Measurements from ENCODE around the gene C2orf49. TPM values are rescaled to one million over a fixed set of nuclear protein-coding genes. Genes with fewer than 3 reads are reported as not detected.
A peak's percentile ranks its signal among the peaks of the same experiment; 100 is the strongest.

C2orf49 gene
- total RNA-seq, 1 experiment from 2014 or later = 18.1 TPM

DNA sequence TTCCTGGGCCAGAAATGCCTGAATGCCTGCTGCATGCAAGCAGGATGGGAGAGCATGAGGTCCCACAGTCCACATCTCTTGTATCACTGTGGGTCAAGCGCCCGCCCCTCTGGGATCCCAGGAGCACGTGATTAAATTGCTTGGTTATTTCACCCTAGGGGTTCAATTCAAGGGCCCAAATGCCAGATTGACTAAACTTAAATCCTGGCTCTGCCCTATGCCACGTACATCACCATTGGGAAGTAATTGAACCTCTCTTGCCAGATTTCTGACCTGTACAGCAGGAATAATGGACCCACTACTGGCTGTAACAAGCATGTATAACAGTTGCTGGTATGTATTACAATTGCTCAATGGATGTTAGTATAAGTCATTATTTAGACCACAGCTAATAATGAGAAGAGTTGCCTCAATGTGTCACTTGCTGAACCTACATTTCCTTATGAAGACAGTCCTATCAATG, 41.6 kb downstream of the C2orf49 start:
- H3K27ac Mint-ChIP-seq (ENCODE audit: unreplicated experiment) = no peak overlapping the region
- H3K9me3 Mint-ChIP-seq (ENCODE audit: low read depth, unreplicated experiment) = peaks cover 3% of the 10 kb centered on the region
- H3K36me3 Mint-ChIP-seq (ENCODE audit: insufficient read depth, unreplicated experiment) = peaks cover 85% of the 10 kb centered on the region
- H3K4me3 Mint-ChIP-seq (ENCODE audit: low read depth, unreplicated experiment) = no peak overlapping the region
- TF ChIP-seq, protein P1, sequence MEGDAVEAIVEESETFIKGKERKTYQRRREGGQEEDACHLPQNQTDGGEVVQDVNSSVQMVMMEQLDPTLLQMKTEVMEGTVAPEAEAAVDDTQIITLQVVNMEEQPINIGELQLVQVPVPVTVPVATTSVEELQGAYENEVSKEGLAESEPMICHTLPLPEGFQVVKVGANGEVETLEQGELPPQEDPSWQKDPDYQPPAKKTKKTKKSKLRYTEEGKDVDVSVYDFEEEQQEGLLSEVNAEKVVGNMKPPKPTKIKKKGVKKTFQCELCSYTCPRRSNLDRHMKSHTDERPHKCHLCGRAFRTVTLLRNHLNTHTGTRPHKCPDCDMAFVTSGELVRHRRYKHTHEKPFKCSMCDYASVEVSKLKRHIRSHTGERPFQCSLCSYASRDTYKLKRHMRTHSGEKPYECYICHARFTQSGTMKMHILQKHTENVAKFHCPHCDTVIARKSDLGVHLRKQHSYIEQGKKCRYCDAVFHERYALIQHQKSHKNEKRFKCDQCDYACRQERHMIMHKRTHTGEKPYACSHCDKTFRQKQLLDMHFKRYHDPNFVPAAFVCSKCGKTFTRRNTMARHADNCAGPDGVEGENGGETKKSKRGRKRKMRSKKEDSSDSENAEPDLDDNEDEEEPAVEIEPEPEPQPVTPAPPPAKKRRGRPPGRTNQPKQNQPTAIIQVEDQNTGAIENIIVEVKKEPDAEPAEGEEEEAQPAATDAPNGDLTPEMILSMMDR (IDR thresholded peaks at IDR 0.05; ENCODE audit: unreplicated experiment) = no peak
- intact Hi-C loops (cut with micrococcal nuclease; ENCODE audit: unreplicated experiment) = loop anchor here (2.0 kb wide), 1 partner anchor 18 kb away; no protein-coding TSS in a partner anchor
- DNase-seq = no peak
- BruUV-seq (replicated peaks) = no TSS peak
- H3K4me1 Mint-ChIP-seq (ENCODE audit: low read depth, unreplicated experiment) = peaks cover 50% of the 10 kb centered on the region
- H3K27me3 Mint-ChIP-seq (ENCODE audit: unreplicated experiment) = no peaks in the 10 kb centered on the region
- CTCF ChIA-PET = interaction anchor here (1.0 kb wide), 1 partner anchor 142 kb away, joined by 3 read pairs; no protein-coding TSS in a partner anchor

DNA sequence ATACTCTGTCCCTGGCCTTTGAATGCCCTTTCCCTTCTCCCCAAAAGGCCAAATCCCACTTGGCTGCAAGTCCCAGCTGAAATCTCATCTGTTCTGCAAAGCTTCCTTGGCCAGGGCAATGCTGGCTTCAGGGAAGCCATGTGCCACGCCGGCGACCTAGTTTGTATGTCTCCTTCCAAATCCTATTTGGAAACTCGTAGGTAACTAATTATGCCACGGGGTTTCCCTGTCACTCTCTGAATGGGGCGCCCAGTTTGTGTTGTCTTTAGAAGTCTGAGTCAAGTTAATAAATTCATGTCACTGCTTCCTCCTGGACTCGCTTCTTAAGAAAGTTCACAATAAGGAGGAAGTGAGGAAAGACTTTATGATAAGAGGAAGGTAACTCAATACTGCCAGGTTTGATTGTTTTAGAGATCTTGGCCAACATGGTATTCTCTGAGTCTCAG, 42.4 kb downstream of the C2orf49 start:
- DNase-seq = peak; percentile 68
- Mint-ChIP-seq H3K9me3 (ENCODE audit: low read depth, unreplicated experiment) (peaks cover 3% of the 10 kb centered on the region), H3K36me3 (ENCODE audit: insufficient read depth, unreplicated experiment) (peaks cover 88% of the 10 kb centered on the region), H3K27ac (ENCODE audit: unreplicated experiment) (peak overlapping the region; percentile 66), H3K27me3 (ENCODE audit: unreplicated experiment) (no peaks in the 10 kb centered on the region), H3K4me3 (ENCODE audit: low read depth, unreplicated experiment) (peak overlapping the region; percentile 42), H3K4me1 (ENCODE audit: low read depth, unreplicated experiment) (peaks cover 46% of the 10 kb centered on the region)
- CTCF ChIA-PET = interaction anchor here (0.5 to 1.0 kb wide), 6 partner anchors 10 to 141 kb away, joined by 3 to 7 read pairs (median 3); partner anchors contain the start of gene C2orf49
- TF ChIP-seq, protein P1 (IDR thresholded peaks at IDR 0.05; ENCODE audit: unreplicated experiment) = no peak
- no TSS peak for BruUV-seq (replicated peaks)
- intact Hi-C loops (cut with micrococcal nuclease; ENCODE audit: unreplicated experiment) = loop anchor here (1.0 to 2.0 kb wide), 2 partner anchors 17 to 76 kb away; no protein-coding TSS in a partner anchor

DNA sequence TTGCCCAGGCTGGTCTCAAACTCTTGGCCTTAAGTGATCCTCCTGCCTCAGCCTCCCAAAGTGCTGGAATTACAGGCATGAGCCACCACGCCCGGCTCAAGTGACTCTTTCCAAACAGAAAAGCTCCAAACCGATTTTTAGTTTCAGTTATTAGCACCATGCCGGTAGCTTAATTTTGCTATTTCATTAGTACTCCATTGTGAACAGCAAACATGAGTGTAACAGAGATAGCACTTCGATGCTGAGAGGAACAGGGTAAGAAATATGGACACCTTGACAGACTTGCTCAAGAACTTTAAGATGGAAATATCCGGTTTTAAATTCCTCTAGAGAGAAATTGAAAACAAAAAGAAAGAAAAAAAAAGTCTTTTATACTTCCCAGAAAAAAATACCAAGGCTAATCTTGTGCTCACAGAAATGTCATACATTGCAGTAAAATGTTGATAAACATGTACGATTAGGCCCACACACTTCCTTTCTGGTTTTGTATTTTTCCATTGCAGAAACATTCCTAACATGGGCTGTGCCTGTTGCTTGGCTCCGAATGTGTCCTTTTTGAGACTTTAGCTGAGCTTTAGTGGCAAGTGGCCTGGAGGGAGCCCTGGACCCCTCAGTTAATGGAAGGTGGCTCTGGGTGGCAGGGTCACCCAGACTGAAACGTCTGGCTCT, 43.2 kb downstream of the C2orf49 start:
- no TSS peak for BruUV-seq (replicated peaks)
- no peak for DNase-seq
- TF ChIP-seq, protein P1 (IDR thresholded peaks at IDR 0.05; ENCODE audit: unreplicated experiment) = no peak
- Mint-ChIP-seq H3K4me3 (ENCODE audit: low read depth, unreplicated experiment) (peak overlapping the region; percentile 42), H3K27ac (ENCODE audit: unreplicated experiment) (peak overlapping the region; percentile 66), H3K9me3 (ENCODE audit: low read depth, unreplicated experiment) (peaks cover 3% of the 10 kb centered on the region), H3K36me3 (ENCODE audit: insufficient read depth, unreplicated experiment) (peaks cover 88% of the 10 kb centered on the region), H3K4me1 (ENCODE audit: low read depth, unreplicated experiment) (peaks cover 46% of the 10 kb centered on the region), H3K27me3 (ENCODE audit: unreplicated experiment) (no peaks in the 10 kb centered on the region)
- CTCF ChIA-PET = interaction anchor here (0.5 to 1.0 kb wide), 5 partner anchors 9 to 129 kb away, joined by 3 to 7 read pairs (median 3); partner anchors contain the start of gene C2orf49
- intact Hi-C loops (cut with micrococcal nuclease; ENCODE audit: unreplicated experiment) = loop anchor here (1.0 kb wide), 1 partner anchor 75 kb away; no protein-coding TSS in a partner anchor

DNA sequence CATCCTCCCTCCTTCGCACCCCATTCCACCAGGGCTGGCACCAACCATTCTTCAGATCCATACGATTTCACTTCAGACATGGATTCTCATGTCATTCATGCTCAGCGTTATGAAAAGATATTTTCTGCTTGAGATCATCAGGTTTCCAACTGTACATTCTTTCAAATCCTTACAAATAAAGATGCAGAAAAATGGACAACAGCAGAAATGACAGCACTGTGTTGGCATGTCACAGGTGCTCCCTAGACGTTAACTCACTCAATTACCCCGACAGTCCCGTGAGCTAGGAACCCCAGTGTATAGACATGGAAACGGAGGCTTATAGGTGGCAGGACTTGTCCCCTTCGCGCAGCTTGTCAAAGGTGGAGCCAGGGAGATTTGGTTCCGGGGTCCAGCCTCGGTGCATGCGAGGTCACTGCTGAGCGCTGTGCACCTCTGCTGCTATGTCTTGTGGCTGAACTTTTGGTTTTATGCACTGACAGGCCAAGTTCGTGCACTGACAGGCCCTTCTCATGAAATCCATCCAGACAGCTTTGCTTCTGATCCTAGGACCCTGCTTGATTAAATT, 43.8 kb downstream of the C2orf49 start:
- intact Hi-C loops (cut with micrococcal nuclease; ENCODE audit: unreplicated experiment) = no loop called here
- peak overlapping the region; percentile 66 for H3K27ac Mint-ChIP-seq (ENCODE audit: unreplicated experiment)
- H3K4me3 Mint-ChIP-seq (ENCODE audit: low read depth, unreplicated experiment) = no peak overlapping the region
- CTCF ChIA-PET = no interaction called here
- no peaks in the 10 kb centered on the region for H3K27me3 Mint-ChIP-seq (ENCODE audit: unreplicated experiment)
- peaks cover 46% of the 10 kb centered on the region for H3K4me1 Mint-ChIP-seq (ENCODE audit: low read depth, unreplicated experiment)
- DNase-seq = no peak
- H3K9me3 Mint-ChIP-seq (ENCODE audit: low read depth, unreplicated experiment) = peaks cover 3% of the 10 kb centered on the region
- peaks cover 90% of the 10 kb centered on the region for H3K36me3 Mint-ChIP-seq (ENCODE audit: insufficient read depth, unreplicated experiment)
- BruUV-seq (replicated peaks) = no TSS peak
- TF ChIP-seq, protein P1 (IDR thresholded peaks at IDR 0.05; ENCODE audit: unreplicated experiment) = no peak

Data from Calu3 (cell line).